Left hindlimb (tissue), 1 donor: ENCODE measurements around the gene MGLL.
"Not testable (repeated sequence)": the region's sequence is repeated elsewhere in the genome, so short reads cannot be mapped to it uniquely, and the experiment has no call there.

ENCODE experiments used
- DNase-seq: peaks from one replicate; pipeline ENCODE4 v3.0.0-alpha.2; 2018

Gene MGLL

DNA sequence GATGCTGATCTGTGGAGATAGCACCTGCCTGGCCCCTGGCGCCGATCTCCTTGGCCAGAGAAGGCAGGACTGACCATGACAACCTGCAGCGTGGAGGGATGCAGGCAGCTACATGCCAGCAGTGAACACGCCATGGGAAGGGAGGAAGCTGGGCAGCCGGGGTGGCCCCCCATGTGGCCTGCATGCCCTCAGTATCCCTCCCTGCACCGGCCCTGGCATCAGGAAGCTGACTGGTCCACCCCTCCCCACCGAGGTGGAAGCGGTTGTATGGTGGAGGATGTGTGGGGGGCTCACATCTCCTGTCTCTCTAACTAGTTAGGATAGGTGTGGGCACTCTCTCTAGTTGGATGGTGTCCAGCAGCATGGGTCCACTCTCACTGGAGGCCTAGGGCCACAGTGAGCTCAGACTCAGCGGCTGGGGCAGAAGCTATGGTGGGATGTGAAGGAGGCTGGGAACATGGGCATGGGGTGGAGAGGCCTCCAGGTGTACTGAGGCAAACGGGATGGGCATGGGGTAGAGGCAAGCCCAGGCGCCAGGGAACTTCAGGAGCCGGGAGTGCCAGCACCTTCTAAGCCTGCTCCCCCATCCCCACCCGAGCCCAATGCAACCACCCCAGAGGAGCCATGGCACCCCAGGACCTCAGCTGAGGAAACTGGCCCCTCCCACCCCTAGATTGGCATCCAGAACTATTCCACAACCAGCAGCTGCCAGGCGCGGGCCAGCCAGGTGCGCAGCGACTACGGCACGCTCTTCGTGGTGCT, 151.4 kb downstream of the MGLL start:
- no peak for DNase-seq

DNA sequence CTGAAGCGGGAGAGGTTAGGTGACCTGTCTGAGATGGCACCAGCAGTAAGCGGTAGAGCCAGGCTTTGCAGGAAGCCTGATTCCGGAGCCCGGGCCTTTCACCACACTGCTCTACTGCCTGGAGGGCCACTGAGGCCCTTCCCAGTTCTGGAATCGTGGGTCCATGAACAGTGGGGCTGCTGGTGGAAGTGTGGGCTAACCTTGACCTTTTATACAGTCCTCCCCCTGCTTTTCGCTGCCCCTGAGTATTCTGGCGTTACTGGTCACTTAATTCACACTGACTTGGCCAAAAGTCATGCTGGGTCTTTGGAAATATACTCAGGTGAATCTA, 152.1 kb downstream of the MGLL start:
- DNase-seq: no peak

DNA sequence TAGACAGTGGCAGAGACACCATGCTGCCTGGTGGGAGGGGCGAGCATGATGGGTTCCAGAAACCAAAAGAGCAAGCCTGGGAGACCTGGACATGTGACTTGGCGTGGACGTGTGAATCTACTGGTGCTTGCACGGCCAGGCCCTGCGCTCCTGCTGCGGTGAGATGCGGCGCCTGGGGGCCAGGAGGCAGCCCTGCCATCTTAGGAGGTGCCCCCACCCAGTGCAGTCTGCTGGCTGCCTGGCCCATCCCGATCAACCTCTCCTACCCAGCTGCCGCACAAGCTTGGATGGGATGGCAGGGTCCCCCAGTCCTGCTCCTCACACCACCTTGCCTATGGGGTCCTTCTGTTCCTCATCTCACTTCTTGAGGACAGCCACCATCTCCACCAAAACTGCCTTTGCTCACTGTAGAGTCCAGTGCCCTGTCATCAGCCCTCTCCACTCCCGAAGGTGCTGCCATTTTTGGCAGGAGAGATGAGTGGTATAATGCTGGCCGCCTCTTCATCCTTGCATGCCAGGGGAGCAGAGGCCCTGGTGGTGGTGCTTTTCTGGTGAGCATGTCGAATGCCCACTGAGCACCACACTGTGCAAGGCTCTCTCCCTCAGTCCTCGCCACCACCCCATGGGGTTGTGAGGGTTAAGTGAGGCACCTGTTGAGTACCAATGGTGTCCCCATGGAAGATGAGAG, 152.6 kb downstream of the MGLL start:
- no peak for DNase-seq

DNA sequence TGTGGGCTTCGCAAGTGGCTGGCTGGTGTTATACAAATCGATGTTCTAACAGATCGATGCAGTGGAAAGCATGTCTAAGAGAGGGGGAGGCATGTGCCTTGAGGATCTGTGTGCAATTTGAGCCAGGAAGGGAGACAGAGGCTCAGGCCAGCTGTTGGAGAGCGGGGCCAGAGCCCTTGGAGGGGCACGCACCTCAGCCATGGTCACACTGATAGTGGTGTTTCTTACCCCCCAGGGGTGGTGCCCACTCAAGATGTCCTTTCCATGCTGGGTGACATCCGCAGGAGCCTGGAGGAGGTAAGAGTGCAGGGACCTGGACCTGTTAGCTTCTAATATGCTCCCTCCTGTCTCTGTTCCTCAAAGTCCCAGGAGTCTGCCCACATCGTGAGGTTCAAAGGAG, 153.4 kb downstream of the MGLL start:
- DNase-seq: no peak

DNA sequence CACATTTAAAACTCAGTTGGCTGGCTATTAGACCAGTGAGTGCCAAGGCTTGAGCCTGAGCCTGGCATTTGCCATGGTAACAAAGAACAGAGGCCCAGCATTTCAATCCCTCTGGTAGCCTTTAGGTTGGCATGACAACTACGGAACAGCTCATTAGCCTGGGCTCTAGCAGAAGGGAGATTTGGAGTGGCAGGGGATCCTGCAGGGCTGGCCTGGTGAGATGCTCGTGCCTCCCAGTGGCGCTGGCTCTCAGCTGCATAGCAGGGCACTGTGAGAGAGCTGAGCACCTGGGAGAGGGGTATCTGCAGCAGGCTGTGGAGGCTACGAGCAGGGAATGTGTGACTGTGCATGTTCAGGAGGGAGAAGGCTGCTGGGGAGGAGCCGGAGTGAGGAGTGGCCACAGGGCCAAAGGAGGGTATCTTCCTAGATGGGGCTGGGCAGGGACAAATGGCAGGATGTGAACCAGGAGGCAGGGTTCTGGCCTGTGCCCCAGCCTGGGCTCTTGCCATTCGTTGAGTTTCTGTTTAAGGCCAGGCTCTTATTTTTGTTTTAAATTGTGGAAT, 155.1 kb downstream of the MGLL start:
- no peak for DNase-seq

DNA sequence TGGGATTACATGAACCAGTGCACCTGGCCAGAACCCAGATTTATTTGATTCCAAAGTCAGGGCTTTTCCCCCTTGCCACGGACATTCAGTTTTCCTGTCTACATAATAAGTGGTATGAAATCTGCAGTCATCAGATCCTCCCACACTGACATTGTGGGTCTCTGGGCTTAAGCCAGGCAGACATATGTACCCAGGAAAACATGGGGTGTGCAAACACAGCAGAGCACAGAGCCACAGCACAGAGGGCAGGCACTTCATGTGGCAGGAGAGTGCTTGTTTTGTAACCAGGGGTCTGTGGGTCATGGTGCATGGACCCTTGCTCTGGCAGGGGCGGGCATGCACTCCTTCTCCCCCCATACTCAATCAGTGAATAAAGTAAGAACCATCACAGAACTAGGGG, 155.6 kb downstream of the MGLL start:
- no peak for DNase-seq

DNA sequence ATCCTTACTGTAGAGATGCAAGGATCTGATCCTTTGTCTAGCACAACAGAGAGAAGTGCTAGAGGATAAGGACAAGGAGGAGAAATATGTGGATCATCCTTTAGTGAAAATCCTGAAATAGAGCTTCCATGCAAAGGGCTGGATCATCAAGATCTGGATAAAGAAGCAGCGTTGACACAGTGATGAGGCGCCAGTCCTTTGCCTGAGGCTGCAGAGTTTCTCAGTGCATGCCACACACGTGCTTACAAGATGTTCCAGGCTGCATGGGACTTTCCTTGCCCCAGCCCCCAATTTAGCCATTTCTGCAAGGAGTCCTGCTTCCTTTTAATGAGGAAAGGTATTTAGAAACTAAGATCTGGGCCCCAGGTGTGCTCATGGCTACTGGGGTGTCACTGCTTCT, 156.7 kb downstream of the MGLL start:
- no peak for DNase-seq

DNA sequence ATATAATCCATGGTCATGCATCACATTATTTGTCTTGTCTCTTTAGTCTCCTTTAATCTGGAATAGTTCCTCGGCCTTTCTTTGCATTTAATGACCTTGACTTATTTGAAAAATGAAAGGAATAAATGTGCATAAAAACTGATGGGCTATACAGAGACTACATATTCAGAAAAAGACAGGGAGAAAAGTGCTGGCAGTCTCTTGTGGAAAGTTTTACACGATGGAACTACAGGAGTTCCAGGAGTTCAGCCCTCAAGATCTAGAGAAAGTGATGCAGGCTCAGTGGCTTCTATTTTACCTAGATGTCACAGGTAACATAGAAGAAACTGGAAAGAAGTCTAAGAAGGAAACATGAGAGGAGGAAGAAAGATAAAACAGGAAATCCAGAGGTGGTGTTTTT, 157.2 kb downstream of the MGLL start:
- DNase-seq: no peak

DNA sequence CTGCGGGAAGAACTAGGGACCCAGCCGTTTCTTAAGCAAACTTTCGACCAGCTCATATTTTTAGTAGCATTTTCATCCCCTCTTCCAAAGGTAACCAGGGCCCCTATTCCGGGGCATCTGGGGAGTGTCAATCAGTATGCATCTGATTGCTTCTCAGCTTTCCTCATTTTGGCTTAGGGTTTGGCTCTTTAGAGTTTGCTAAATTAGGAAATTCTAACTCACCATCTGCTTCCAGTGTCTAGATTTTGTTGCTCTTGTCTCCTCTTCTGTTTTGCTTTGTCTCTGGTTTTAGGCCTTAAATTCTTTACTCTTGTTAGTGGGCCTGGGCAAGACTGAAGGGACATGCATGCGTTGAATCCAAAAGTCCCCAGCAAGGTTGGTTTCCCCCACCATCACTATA, 159.2 kb downstream of the MGLL start:
- no peak for DNase-seq

DNA sequence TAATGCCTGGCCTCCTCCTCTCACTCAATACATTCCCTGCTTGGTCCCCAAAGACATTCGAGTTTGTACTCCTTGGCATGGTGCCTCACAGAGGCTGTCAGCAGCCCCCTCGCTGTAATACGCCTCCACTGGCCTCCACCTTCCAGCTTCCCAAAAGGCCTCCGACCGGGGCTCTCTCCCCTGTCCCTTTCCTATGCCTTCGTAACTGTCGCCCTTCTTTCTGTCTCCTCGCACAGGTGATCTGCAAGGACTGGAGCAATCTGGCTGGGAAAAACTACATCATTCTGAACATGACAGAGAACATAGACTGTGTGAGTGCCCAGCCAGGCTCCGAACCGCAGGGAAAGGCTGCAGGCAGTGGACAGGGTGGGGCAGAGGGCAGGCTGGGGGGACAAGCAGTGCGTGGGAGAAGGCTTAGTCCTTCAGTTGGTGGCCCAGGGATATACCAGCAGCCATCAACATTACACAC, 160.3 kb downstream of the MGLL start:
- DNase-seq: no peak

DNA sequence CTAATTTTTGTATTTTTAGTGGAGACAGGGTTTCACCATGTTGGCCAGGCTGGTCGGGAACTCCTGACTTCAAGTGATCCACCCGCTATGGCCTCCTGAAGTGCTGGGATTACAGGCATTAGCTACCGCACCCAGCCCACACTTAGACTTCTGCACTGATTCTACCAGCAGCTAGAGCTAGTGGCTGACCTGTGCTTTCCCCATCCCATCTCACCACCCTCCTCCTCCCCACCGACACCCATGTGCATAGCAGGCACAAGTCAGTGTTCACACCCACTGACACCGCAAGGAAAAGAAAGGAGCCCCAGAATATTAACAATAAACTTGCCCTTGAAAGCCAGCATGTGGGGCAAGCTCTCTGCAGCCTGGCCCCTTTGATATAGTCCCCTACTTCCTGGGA, 160.7 kb downstream of the MGLL start:
- DNase-seq: no peak

DNA sequence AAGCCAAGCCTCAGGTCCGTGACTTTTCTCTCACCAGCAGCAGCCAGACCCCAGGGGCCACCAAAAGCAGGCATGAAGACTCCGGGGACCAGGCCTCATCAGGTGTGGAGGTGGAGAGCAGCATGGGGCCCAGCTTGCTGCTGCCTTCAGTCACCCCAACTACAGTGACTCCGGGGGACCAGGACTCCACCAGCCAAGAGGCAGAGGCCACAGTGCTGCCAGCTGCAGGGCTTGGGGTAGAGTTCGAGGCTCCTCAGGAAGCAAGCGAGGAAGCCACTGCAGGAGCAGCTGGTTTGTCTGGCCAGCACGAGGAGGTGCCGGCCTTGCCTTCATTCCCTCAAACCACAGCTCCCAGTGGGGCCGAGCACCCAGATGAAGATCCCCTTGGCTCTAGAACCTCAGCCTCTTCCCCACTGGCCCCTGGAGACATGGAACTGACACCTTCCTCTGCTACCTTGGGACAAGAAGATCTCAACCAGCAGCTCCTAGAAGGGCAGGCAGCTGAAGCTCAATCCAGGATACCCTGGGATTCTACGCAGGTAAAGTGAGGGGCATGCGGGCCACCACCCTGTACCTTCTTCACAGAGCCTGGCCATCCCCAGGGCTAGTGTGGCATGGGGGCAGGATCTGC, 161.6 kb downstream of the MGLL start:
- DNase-seq: no peak

DNA sequence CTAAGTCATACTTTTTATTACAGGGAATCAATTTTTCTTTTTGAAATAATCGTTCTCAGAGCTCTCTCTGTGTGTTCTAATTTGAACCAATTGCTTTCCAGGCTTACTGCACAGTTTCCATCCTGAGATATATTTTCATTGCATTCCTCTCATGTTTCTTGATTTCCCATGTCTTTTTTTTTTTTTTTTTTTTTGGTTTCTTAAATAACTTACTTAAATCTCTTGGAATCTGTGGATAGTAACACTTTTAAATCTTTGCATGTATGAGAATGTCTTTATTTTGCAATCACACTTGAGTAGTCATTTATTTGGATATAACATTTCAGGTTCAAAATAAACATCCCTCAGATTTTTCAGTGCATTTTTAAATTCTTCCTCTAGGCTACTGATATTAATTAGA, 164.1 kb downstream of the MGLL start:
- no peak for DNase-seq

DNA sequence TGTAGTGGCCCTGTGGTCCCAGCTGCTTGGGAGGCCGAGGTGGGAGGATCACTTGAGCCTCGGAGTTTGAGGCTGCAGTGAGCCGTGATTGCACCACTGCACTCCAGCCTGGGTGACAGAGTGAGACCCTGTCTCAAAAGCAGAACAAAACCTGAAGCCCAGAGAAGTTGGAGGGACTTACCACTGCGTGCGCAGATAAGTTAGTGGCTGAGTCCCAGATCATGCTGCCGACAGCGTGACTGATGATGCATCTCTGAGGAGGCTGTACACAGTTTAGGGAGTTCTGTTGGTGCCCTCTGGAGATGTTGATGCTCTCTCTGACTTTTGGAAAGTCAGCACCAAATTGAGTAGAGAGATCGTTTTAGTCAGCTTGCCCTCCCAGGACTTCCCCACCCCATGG, 165.4 kb downstream of the MGLL start:
- no peak for DNase-seq

DNA sequence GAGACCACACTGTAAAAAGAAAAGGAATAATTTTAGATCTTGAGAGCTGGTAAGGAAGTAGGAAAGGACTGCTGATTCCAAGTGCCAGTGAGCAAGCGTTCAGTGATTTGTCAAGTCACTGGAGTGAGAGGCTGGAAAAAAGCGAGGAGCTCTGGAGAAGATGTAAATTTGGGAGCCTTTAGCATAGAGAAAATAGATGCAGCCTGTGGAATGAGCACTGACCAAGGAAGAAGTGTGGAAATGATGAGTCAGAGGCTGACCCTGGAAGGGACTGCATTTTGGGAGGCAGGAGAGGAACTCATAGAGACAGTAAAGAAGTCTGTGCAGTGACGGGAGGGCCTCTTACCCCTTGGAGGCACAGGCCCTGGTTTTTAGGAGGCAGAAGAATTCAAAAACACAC, 166.7 kb downstream of the MGLL start:
- no peak for DNase-seq

DNA sequence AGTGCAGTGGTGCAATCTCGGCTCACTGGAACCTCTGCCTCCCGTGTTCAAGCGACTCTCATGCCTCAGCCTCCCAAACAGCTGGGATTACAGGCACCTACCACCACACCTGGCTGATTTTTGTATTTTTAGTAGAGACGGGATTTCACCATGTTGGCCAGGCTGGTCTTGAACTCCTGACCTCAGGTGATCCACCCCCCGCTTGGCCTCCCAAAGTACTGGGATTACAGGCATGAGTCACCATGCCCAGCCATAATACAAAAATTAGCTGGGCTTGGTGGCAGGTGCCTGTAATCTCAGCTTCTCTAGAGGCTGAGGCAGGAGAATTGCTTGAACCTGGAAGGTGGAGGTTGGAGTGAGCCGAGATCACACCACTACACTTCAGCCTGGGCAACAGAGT, 167.3 kb downstream of the MGLL start:
- not testable (repeated sequence) for DNase-seq

DNA sequence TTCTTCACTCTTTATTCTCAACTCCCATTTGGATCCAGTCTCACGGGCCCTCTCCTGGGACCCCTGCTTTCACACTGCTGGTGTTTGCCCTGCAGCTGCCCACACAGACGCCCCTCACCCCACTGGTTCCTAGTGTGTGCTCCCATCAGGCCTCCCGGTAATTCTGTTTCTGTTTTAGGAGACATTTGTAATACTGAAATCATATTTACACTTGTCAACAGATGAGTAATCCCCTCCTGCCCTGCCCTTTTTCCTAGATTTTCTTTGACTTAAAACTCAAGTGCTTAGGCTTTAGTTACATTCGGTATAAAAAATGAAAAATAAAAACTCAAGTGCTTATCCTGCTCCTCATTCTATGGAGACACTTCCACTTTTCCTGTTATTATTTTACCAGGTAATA, 167.9 kb downstream of the MGLL start:
- DNase-seq: no peak

DNA sequence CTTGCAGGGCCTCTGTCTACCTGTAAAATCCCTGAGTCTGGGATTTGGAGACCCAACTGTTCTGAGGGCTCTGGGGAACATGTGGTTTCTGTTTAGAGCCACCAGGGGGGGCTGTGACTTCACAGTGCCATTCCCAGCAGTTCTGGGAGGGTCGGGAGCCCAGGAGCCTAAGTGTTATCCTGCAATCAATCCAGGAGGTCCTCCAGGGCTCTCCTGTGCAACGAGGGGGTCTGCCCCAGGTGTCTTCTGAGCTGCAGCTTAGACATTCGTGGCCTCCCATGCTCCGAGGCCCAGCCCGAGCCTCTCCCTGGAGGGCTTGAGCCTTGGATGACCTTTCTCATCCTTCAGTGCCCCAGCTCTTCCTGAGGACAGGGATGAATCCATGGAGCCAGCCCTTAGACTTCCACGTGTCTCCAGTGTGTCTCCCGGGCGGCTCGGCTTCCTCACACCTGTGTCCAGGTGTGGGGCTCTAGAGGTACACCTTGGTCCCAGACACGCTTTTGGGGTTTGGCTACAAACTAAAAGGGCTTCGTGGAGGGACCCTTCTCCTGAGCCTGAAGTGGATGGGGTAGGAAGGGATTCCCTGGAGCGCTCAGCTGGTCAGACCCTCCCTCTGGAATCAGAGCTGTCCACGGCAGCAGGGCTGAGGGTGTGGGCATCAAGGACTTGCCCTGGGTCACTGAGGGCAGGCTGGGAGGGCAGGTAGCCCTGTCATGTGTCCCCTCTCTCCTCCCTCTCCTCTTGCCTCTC, 169.9 kb downstream of the MGLL start:
- DNase-seq: peak; percentile 57

DNA sequence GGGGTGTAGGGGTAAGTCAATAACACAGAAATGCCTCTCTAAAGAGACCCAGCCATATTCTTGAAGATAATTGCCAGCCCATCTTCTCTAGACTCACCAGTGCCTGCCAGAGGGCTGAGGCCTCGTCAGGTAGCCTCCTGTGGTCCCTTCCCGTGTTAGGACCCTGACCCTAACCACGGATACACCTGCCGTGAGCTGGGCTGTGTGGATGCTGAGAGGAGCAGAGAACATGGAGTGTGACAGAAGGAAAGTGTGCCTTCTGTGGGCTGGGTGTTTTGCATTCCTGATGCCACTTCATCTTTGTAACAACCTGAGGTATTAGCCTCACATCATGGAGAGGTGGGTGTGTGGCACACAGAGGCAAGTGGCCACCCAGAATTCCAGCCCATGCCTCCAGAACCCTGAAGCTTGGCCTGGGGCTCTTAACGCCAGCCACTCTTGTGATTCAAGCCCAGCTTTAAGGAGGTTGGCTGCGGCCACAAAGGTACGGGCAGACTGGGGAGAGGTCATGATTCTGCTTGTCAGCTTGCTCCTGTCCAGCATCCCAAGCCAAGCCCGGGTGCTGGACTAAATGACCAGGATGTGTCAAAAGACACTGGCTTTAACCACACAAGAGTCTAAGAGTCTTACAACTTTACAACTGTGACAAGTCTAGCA, 170.7 kb downstream of the MGLL start:
- no peak for DNase-seq

DNA sequence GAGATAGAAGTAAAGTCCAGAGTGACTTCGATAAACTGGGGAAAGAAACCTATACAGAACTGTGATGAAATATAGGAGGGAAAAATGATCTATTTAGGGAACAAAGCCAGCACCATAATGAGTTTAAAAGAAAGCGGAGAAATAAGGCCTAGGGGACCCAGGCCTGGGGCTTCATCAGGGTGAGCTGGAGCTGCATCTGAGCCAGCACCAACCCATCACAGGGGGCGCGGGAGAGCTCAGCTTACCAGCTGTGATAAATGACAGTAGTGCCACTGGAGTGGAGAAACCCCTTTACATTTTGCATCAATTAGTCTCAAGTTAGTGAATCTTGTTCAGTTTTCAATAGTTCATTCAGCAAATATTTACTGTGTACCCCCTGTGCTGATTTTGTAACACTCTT, 172.1 kb downstream of the MGLL start:
- DNase-seq: no peak

DNA sequence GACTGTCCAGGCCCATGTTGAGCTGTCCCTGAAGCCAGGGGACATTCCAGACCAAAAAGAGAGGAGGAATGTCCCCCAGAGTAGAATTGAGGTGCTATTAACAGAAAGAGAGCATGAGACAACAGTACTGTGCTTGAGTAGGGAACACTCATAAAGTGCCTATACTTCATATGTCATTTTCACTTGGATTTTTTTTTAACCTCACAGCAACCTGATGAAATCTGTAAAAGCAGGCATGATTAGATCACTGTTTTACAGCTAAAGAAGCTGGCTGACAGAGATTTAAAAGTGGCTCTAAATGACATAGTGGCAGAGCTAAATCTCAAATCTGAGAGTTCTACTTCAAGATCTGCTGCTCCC, 174.5 kb downstream of the MGLL start:
- no peak for DNase-seq

DNA sequence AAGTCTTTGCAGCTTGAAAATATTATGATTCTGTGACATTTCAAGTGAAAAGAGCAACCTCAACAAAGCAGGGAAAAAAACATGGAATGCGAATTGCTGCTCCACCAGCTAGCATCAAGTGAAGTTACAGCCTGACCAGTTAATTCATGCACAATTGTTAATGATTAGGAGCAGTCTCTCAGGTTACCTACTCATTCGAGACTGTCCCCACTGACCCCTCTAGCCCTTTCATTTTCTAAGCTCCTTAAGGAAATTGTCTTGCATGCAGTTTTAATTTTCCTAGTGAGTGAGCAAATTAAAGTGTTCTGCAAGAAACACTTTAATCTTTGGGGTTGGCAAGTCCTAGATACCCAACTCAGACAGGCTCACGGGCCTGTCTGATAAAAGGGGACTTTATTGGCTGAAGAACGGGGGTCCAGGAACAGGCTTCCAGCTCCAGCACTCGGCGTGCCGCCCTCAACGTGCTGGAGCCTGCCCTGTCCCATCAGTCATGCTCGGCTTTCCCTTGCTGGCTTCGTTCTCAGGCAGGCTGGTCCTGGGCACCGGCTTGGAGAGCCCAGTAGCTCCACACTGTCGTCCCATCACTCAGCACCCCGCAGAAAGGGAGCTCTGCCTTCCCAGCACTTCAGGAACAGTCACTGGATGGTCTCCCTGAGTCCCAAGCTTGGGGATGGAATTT, 175.0 kb downstream of the MGLL start:
- no peak for DNase-seq
